ENCODE measurements around the gene FAM185A. TPM values are rescaled to one million over a fixed set of nuclear protein-coding genes. Genes with fewer than 3 reads are reported as not detected.
"Not testable (repeated sequence)": the region's sequence is repeated elsewhere in the genome, so short reads cannot be mapped to it uniquely, and the experiment has no call there.

FAM185A gene
- total RNA-seq, 1 donor from 2014 or later: 9.3 TPM

GRCh38 chr7:102819151-102819550, 70.4 kb downstream of the FAM185A start:
- intact Hi-C loops (cut with micrococcal nuclease): no loop called here
- DNase-seq (no peak), ATAC-seq (no peak)

GRCh38 chr7:102821994-102822747, 73.4 kb downstream of the FAM185A start:
- DNase-seq (no peak), ATAC-seq (no peak)
- intact Hi-C loops (cut with micrococcal nuclease): no loop called here

- ATAC-seq (no peak), DNase-seq (no peak)
- intact Hi-C loops (cut with micrococcal nuclease): no loop called here
These were observed 74.8 kb downstream of the FAM185A start for GRCh38 chr7:102823390-102824119.

GRCh38 chr7:102828286-102828685, 79.5 kb downstream of the FAM185A start:
- intact Hi-C loops (cut with micrococcal nuclease): no loop called here
- no peak for ATAC-seq

GRCh38 chr7:102829075-102829474, 80.3 kb downstream of the FAM185A start:
- DNase-seq (no peak), ATAC-seq (no peak)
- intact Hi-C loops (cut with micrococcal nuclease): no loop called here

More at GRCh38 chr7:102828286-102828685, 79.5 kb downstream of the FAM185A start:
- no peak for DNase-seq

GRCh38 chr7:102830197-102830596, 81.4 kb downstream of the FAM185A start:
- DNase-seq (no peak), ATAC-seq (no peak)
- intact Hi-C loops (cut with micrococcal nuclease): no loop called here

GRCh38 chr7:102832674-102833073, 83.9 kb downstream of the FAM185A start:
- intact Hi-C loops (cut with micrococcal nuclease): no loop called here
- DNase-seq (no peak), ATAC-seq (no peak)

- ATAC-seq (no peak), DNase-seq (no peak)
- intact Hi-C loops (cut with micrococcal nuclease): no loop called here
These were observed 84.5 kb downstream of the FAM185A start for GRCh38 chr7:102833343-102833742.

GRCh38 chr7:102834466-102834865, 85.7 kb downstream of the FAM185A start:
- intact Hi-C loops (cut with micrococcal nuclease): no loop called here
- DNase-seq: no peak
- ATAC-seq: no peak

- no peak for ATAC-seq
- intact Hi-C loops (cut with micrococcal nuclease): no loop called here
- no peak for DNase-seq
These were observed 86.2 kb downstream of the FAM185A start for GRCh38 chr7:102834999-102835398.

- DNase-seq (no peak), ATAC-seq (peak; percentile 63)
- intact Hi-C loops (cut with micrococcal nuclease): no loop called here
These were observed 87.6 kb downstream of the FAM185A start for GRCh38 chr7:102836191-102836919.

GRCh38 chr7:102836977-102837376, 88.2 kb downstream of the FAM185A start:
- intact Hi-C loops (cut with micrococcal nuclease): no loop called here
- no peak for DNase-seq
- ATAC-seq: no peak

- DNase-seq (no peak), ATAC-seq (no peak)
- intact Hi-C loops (cut with micrococcal nuclease): no loop called here
These were observed 89.0 kb downstream of the FAM185A start for GRCh38 chr7:102837802-102838201.

GRCh38 chr7:102838572-102839101, 89.8 kb downstream of the FAM185A start:
- not testable (repeated sequence) for ATAC-seq

GRCh38 chr7:102840404-102840803, 91.6 kb downstream of the FAM185A start:
- no peak for ATAC-seq
- no peak for DNase-seq
- intact Hi-C loops (cut with micrococcal nuclease): no loop called here

More at GRCh38 chr7:102838572-102839101, 89.8 kb downstream of the FAM185A start:
- intact Hi-C loops (cut with micrococcal nuclease); DNase-seq: not testable (repeated sequence)

- intact Hi-C loops (cut with micrococcal nuclease): no loop called here
- DNase-seq (no peak), ATAC-seq (no peak)
These were observed 92.5 kb downstream of the FAM185A start for GRCh38 chr7:102841290-102841689.

- ATAC-seq: no peak
- no peak for DNase-seq
These were observed 93.5 kb downstream of the FAM185A start for GRCh38 chr7:102842284-102842683.

GRCh38 chr7:102843850-102844249, 95.1 kb downstream of the FAM185A start:
- ATAC-seq: no peak
- intact Hi-C loops (cut with micrococcal nuclease): no loop called here
- DNase-seq: no peak

More at GRCh38 chr7:102842284-102842683, 93.5 kb downstream of the FAM185A start:
- intact Hi-C loops (cut with micrococcal nuclease): no loop called here

GRCh38 chr7:102845346-102845745, 96.5 kb downstream of the FAM185A start:
- intact Hi-C loops (cut with micrococcal nuclease): no loop called here
- no peak for ATAC-seq
- DNase-seq: no peak

GRCh38 chr7:102849079-102849478, 100.3 kb downstream of the FAM185A start:
- no peak for DNase-seq
- ATAC-seq: no peak
- intact Hi-C loops (cut with micrococcal nuclease): no loop called here
